OCI-M2 (cell line): ENCODE data around the gene BRSK1.

Experiments used
- DNase-seq: peaks from one replicate; lab custom pipeline; 2025; ENCODE audit not compliant: unreplicated experiment; lab: John Stamatoyannopoulos, UW

Gene BRSK1

GRCh38 chr19:55352040-55352439 lies 68.2 kb downstream of the BRSK1 start:
- no peak for DNase-seq

GRCh38 chr19:55352549-55353145 lies 68.8 kb downstream of the BRSK1 start:
- DNase-seq, result no peak

GRCh38 chr19:55353356-55353802 lies 69.6 kb downstream of the BRSK1 start:
- no peak for DNase-seq

- no peak for DNase-seq
Observed at GRCh38 chr19:55353803-55354697, 70.3 kb downstream of the BRSK1 start.

GRCh38 chr19:55354698-55355212 lies 71.0 kb downstream of the BRSK1 start, which contains the start of gene COX6B2:
TSS of gene COX6B2 (minus strand) at chr19:55354719. CDS start at chr19:55354521, 198 bp downstream.
- DNase-seq, result no peak

GRCh38 chr19:55355213-55355821 lies 71.5 kb downstream of the BRSK1 start:
- no peak for DNase-seq

- DNase-seq, result no peak
Observed at GRCh38 chr19:55358493-55358892, 74.7 kb downstream of the BRSK1 start.

GRCh38 chr19:55358943-55359908 lies 75.4 kb downstream of the BRSK1 start:
- no peak for DNase-seq

GRCh38 chr19:55360902-55361301 lies 77.1 kb downstream of the BRSK1 start:
- no peak for DNase-seq
